Psoas muscle (tissue), 8 donors: ENCODE measurements around the gene ARHGAP10. TPM values are rescaled to one million over a fixed set of nuclear protein-coding genes. Genes with fewer than 3 reads are reported as not detected.

Source experiments
- ATAC-seq, 4 donors: fragments of 200-7000 bp; cut with Tn5 transposase; one replicate each; pipeline ENCODE4 v1.9.1; 2020; ENCODE audit warnings: moderate library complexity in 3 of 4, mild to moderate bottlenecking in 2 of 4
- DNase-seq, 2 donors: peaks; one replicate each; pipeline ENCODE4 v3.0.0-alpha.2; 2020
- H3K27ac ChIP-seq: fragments of 200-600 bp; one replicate; pipeline ENCODE4 v1.8.0; 2022
- H3K27me3 ChIP-seq, 3 donors: fragments of 200-600 bp in 1 of 3; one replicate each; pipeline versions ENCODE4 v1.6.1 to v1.8.0; 2013 to 2022; ENCODE audit warnings: low read length in 2 of 3, mild to moderate bottlenecking in 2 of 3, moderate library complexity in 1 of 3; ENCODE audit not compliant: insufficient read depth in 3 of 3
- H3K36me3 ChIP-seq, 2 donors: fragments of 200-600 bp in 1 of 2; one replicate each; pipeline versions ENCODE4 v1.6.1 to v1.8.0; 2013 to 2022; ENCODE audit warnings: low read depth in 1 of 2, mild to moderate bottlenecking in 1 of 2, moderate library complexity in 1 of 2; ENCODE audit not compliant: insufficient read depth in 1 of 2
- H3K4me1 ChIP-seq: fragments of 200-600 bp; one replicate; pipeline ENCODE4 v1.8.0; 2022
- H3K4me3 ChIP-seq: fragments of 200-600 bp; one replicate; pipeline ENCODE4 v1.8.0; 2022; ENCODE audit warnings: mild to moderate bottlenecking
- H3K9me3 ChIP-seq: fragments of 200-600 bp; one replicate; pipeline ENCODE4 v1.8.0; 2022
- CTCF ChIP-seq: fragments of 200-600 bp; IDR thresholded peaks from one replicate; pipeline ENCODE4 v1.8.0; 2022; ENCODE audit warnings: antibody characterized with exemption
- WGBS, 3 donors: extraction: QIAGEN DNeasy Blood & Tissue Kit; methylation state at CpG; one replicate each; pipeline versions ENCODE4 v1.1.6 to v1.1.7; 2013; 5-methylcytosine and 5-hydroxymethylcytosine counted together
- intact Hi-C, 2 donors: fragments of 100-400 bp; cut with DNase I; formaldehyde crosslinking; loops; one replicate each; pipeline versions ENCODE4 v1.11.0 to v1.14.2; 2022
- polyA plus RNA-seq, 3 donors: library from polyadenylated mRNA; stranded (reverse); fragments of 200-250 nt; gene quantifications; one replicate each; pipeline ENCODE4 v1.2.3, GENCODE V29; 2013
- total RNA-seq, 4 donors: library from RNA; stranded (reverse); fragmentation: NEBNext Ultra II Directional in 2 of 4; extraction: Animal tissue kit (Norgen Biotek cat#: 25700) in 2 of 4; gene quantifications; one replicate each; pipeline versions ENCODE4 v1.2.1 to v1.2.4, GENCODE V29; 2021 to 2023
- donor health status: healthy with polysubstance abuse.
- donor health status: DM: no; HTN: no; CAD: no; lungs with moderate emphysema.
- donor health status: Bipolar disorder and iron deficiency.
- donor health status: healthy.
- donor health status: DM: yes; HTN: yes; CAD: no.
- donor health status: DM: no; HTN: no; CAD: no.
- donor health status: DM: no; HTN: no; CAD: no.
- donor health status: DM: yes; HTN: yes; CAD: no.

The ARHGAP10 gene
- total and polyA plus RNA-seq, 7 donors, result 28.8 to 43.5 (median 34.0) TPM

- 70 to 92% (median 71%) methylated on average over 5 of the region's 5 CpGs for WGBS, 3 donors
- Histone ChIP-seq H3K9me3 (no peaks in the 10 kb centered on the region), H3K27me3 (no peaks in the 10 kb centered on the region), H3K4me1 (peaks cover 9% of the 10 kb centered on the region), H3K36me3 (no peaks in the 10 kb centered on the region), H3K27ac (no peak overlapping the region), H3K4me3 (no peak overlapping the region)
- no peak for DNase-seq
- intact Hi-C loops, result no loop called here
- ATAC-seq, result peak in 2 of 4 donors; percentile 39 to 45
- no peak for TF ChIP-seq CTCF
Measured at GRCh38 chr4:147747787-147748454, 16.0 kb downstream of the ARHGAP10 start.

GRCh38 chr4:147749811-147750321 is 18.0 kb downstream of the ARHGAP10 start:
- Histone ChIP-seq H3K9me3 (no peaks in the 10 kb centered on the region), H3K27me3 (no peaks in the 10 kb centered on the region), H3K36me3 (no peaks in the 10 kb centered on the region), H3K27ac (no peak overlapping the region), H3K4me3 (no peak overlapping the region), H3K4me1 (peaks cover 28% of the 10 kb centered on the region)
- no peak for TF ChIP-seq CTCF
- 68 to 77% (median 72%) methylated on average over 3 of the region's 3 CpGs for WGBS, 3 donors
- intact Hi-C loops, result no loop called here
- DNase-seq (no peak), ATAC-seq (no peak)

GRCh38 chr4:147753047-147753446 is 21.2 kb downstream of the ARHGAP10 start:
- Histone ChIP-seq H3K4me3 (no peak overlapping the region), H3K27ac (no peak overlapping the region), H3K27me3 (no peaks in the 10 kb centered on the region), H3K9me3 (no peaks in the 10 kb centered on the region), H3K36me3 (no peaks in the 10 kb centered on the region), H3K4me1 (peaks cover 36% of the 10 kb centered on the region)
- ATAC-seq, result peak in 1 of 4 donors; percentile 43
- 85 to 88% (median 86%) methylated on average over 4 of the region's 4 CpGs for WGBS, 3 donors
- no peak for DNase-seq
- no peak for TF ChIP-seq CTCF
- intact Hi-C loops, result no loop called here

DNA sequence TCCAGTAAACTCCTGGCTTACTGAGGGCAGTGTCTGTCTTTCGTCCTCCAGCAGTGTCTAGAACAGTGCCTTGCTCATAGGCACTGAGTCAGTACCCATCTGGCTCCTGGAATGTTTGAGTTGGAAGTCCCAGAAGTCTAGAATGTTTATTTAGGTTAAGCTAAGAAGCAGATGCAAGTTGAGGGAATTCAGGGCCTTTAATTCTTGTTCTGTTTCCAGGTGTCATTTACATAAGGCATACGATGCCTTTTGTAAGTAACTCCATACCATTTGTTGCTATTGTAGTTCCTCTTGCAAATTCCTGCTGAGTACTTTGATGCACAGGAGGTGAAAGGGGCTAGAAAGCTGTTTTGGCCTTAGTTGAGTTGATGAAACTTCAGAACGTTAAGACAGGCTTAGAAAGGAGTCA is 22.2 kb downstream of the ARHGAP10 start:
- intact Hi-C loops, result no loop called here
- TF ChIP-seq CTCF, result no peak
- DNase-seq, result no peak
- 27 to 51% (median 36%) methylated on average over 3 of the region's 3 CpGs for WGBS, 3 donors
- Histone ChIP-seq H3K4me3 (no peak overlapping the region), H3K27ac (no peak overlapping the region), H3K9me3 (no peaks in the 10 kb centered on the region), H3K36me3 (no peaks in the 10 kb centered on the region), H3K4me1 (peaks cover 36% of the 10 kb centered on the region), H3K27me3 (no peaks in the 10 kb centered on the region)
- peak in 3 of 4 donors; percentile 47 to 73 (median 56) for ATAC-seq
